Caki2 (cell line): ENCODE measurements around the gene ZBTB20. TPM values are rescaled to one million over a fixed set of nuclear protein-coding genes. Genes with fewer than 3 reads are reported as not detected.
"Not testable (repeated sequence)": the region's sequence is repeated elsewhere in the genome, so short reads cannot be mapped to it uniquely, and the experiment has no call there.

Experiments used
- DNase-seq: peaks from one replicate; pipeline ENCODE4 v3.0.0-alpha.2; 2015; ENCODE audit warnings: low read depth
- in situ Hi-C: cut with HindIII; loops from 2 replicates; pipeline ENCODE4 v1.10.0; 2016; ENCODE audit warnings: low sequenced_read_pairs, low pct_unique_long_range_greater_than_20kb, mixed read lengths
- total RNA-seq: library from RNA; depleted of rRNA; stranded (reverse); fragments of >200 nt; shearing (Covaris generic); gene quantifications from 2 replicates; pipeline ENCODE4 v1.2.3, GENCODE V29; 2014; ENCODE audit warnings: low replicate concordance

Gene ZBTB20
- total RNA-seq, 1 experiment from 2014 or later: 10.0 TPM

GRCh38 chr3:114694251-114694650 is 452.8 kb downstream of the ZBTB20 start:
- in situ Hi-C loops: no loop called here
- DNase-seq: no peak

DNA sequence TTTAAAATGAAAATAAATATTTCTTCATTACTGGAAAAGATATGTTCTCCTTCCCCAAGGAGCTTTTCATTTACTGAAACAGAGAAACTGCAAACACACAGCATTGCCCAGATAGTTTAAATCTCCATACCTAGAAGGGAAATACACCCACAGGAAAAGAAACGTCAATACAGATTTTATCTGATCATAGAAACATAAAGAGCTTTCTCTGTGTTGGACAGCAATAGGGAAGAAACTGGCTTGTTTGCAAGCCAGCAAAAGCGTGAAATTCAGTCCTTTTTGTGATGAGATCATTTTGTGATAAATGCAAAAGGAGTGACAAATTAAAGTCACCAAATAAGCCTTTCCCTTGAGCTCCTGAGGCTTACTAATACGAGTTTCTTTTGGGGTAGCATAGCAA is 455.2 kb downstream of the ZBTB20 start:
- in situ Hi-C loops: no loop called here
- no peak for DNase-seq

GRCh38 chr3:114690911-114691310 is 456.2 kb downstream of the ZBTB20 start:
- no peak for DNase-seq

DNA sequence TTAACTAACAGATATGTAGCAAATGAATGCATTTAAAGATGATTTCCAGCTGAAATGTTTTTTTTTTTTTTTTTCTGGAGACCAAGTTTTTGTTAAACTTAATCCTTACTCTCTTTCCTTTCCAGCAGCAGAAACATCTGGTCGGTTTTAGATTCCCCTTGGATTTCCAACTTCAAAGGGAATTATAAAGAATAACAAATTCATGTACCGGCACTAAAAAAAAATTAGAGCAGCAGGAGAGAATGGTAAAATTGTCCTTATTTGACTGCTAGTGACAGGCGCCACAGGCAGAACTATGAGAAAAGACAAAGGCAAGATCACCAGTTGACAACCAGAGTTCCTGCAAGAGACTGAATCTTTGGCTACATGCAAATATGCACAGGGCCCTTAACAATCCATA is 459.9 kb downstream of the ZBTB20 start:
- DNase-seq: no peak
- in situ Hi-C loops: no loop called here

More at GRCh38 chr3:114690911-114691310, 456.2 kb downstream of the ZBTB20 start:
- in situ Hi-C loops: no loop called here

DNA sequence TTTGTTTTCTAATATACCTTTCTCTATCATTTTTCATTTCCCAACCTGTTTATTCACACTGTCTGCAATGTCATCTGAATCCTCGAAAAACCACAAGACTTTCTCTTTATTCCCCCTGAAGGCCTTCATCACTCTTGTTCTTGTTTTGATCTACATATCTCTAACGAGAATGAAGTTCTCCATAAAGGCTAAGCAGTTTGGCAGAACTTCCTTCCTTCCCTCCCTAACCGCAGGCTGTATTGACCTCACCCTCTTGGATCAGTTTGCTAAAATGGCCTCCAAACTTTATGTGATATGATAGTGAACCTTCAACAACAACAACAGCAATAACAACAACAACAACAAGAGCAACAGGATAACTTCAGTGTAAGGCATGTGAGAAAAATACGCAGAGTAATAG is 460.5 kb downstream of the ZBTB20 start:
- no peak for DNase-seq
- in situ Hi-C loops: no loop called here

GRCh38 chr3:114685161-114685560 is 461.9 kb downstream of the ZBTB20 start:
- in situ Hi-C loops: no loop called here
- no peak for DNase-seq

- in situ Hi-C loops: no loop called here
- DNase-seq: no peak
Measured at GRCh38 chr3:114680299-114680698, 466.8 kb downstream of the ZBTB20 start.

DNA sequence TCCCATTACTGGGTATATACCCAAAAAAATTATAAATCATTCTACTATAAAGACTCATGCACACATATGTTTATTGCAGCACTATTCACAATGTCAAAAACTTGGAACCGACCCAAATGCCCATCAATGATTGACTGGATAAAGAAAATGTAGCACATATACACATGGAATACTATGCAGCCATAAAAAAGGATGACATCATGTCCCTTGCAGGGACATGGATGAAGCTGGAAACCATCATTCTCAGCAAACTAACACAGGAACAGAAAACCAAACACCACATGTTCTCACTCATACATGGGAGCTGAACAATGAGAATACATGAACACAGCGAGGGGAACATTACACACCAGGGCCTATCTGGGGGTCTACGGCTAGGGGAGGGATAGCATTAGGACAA is 467.3 kb downstream of the ZBTB20 start:
- in situ Hi-C loops, DNase-seq: not testable (repeated sequence)

GRCh38 chr3:114675104-114675503 is 472.0 kb downstream of the ZBTB20 start:
- DNase-seq: no peak
- in situ Hi-C loops: no loop called here

GRCh38 chr3:114674036-114674435 is 473.1 kb downstream of the ZBTB20 start:
- no peak for DNase-seq
- in situ Hi-C loops: no loop called here

DNA sequence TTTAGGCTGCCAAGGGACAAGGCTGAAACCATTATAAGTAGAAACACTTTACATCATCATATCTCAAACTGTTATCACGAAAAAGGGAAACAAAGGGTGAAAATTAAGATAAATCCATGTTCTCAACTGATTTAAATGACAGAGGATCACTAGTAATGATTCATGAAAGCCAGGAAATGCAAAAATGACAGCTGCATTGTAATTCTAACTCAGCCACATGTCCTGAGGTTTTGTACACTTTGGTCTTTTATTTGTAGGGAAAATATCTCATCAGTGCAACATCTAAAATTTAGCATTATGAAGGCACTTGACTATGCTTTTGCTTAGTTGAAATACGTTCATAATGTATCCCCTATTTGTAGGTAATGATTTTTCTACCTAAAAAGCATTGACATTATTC is 473.6 kb downstream of the ZBTB20 start:
- in situ Hi-C loops: no loop called here
- DNase-seq: no peak

- in situ Hi-C loops: no loop called here
- no peak for DNase-seq
Measured at GRCh38 chr3:114672692-114673447, 474.2 kb downstream of the ZBTB20 start.

GRCh38 chr3:114671741-114672510 is 475.2 kb downstream of the ZBTB20 start:
- in situ Hi-C loops: no loop called here

GRCh38 chr3:114669614-114670013 is 477.5 kb downstream of the ZBTB20 start:
- no peak for DNase-seq
- in situ Hi-C loops: no loop called here

More at GRCh38 chr3:114671741-114672510, 475.2 kb downstream of the ZBTB20 start:
- no peak for DNase-seq

DNA sequence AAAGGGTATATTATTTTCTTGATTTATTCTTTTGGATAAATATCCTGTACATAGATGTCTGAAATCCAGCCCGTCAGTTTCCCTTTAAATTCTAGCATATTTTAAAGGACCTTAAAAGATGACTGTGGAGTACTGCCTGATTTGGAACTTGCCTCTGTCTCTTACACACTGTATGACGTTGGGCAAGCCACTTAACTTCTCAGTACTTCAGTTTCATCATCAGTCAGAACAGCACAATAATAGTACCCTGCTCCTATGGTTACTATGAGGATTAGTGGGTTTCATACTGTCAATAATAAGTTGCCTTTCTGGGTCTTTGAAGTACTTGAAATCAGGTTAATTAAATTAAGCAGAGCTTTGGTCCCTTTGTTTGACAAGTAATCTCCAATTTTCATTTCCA is 479.0 kb downstream of the ZBTB20 start:
- in situ Hi-C loops: no loop called here
- no peak for DNase-seq

- in situ Hi-C loops: no loop called here
- DNase-seq: no peak
Measured at GRCh38 chr3:114666623-114667022, 480.5 kb downstream of the ZBTB20 start.

- no peak for DNase-seq
Measured at GRCh38 chr3:114664006-114664405, 483.1 kb downstream of the ZBTB20 start.

DNA sequence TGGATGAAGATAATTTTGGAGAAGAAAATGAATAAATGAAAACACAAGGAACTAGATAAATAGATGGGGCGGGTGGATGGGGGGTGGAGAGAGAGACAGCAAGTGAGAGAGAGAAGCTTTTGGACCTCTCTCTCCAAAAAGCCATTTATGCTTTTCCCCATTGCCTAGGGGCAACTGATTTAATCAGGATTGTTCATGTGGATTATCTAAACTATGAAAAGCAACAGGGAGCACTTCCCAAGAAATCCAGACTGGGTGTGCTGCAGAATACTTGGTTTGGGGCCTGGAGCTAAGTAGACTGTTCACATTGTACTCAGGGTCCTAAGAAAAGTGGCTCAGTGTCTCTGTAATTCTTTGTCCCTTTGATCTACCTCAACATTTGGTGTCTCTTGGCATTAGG is 486.3 kb downstream of the ZBTB20 start:
- DNase-seq: no peak
- in situ Hi-C loops: no loop called here

More at GRCh38 chr3:114664006-114664405, 483.1 kb downstream of the ZBTB20 start:
- in situ Hi-C loops: no loop called here

DNA sequence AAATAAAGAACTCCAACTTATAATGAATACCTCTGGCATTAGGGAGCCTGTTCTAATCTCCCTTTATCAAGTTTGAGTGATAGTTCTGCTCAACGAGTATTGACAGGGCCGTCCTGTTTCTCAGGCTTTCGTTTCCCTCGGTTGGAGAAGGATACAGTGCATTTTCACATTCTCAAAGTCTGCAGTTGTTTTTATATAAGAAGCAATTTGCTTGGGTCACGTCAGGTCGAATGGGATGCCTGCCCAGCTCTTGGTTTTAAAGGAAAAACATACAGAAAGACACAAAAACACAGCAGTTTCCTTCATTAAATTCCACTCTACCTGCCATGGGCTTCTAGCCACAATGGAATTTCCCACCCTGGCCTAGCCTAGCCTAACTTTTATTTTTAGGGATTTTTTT is 487.0 kb downstream of the ZBTB20 start:
- in situ Hi-C loops: no loop called here
- DNase-seq: no peak
